Suprapubic skin (tissue), 4 donors: ENCODE measurements around the gene PTPRN2. TPM values are rescaled to one million over a fixed set of nuclear protein-coding genes. Genes with fewer than 3 reads are reported as not detected.

ENCODE experiments used
- DNase-seq, 2 donors: peaks; one replicate each; pipeline ENCODE4 v3.0.0-alpha.2; 2019; ENCODE audit warnings: low spot score in 2 of 2
- H3K27ac ChIP-seq: fragments of 200-600 bp; sonication (generic); one replicate; pipeline ENCODE4 v1.5.1; 2019
- H3K27me3 ChIP-seq: fragments of 200-600 bp; sonication (generic); one replicate; pipeline ENCODE4 v1.5.1; 2019
- H3K36me3 ChIP-seq: fragments of 200-600 bp; sonication (generic); one replicate; pipeline ENCODE4 v1.5.1; 2019
- H3K4me1 ChIP-seq: fragments of 200-600 bp; sonication (generic); one replicate; pipeline ENCODE4 v1.5.1; 2019
- H3K4me3 ChIP-seq: fragments of 200-600 bp; sonication (generic); one replicate; pipeline ENCODE4 v1.5.1; 2019; ENCODE audit warnings: mild to moderate bottlenecking
- H3K9me3 ChIP-seq: fragments of 200-600 bp; sonication (generic); one replicate; pipeline ENCODE4 v1.5.1; 2019
- EP300 ChIP-seq: sonication (generic); formaldehyde crosslinking; IDR thresholded peaks from one replicate; pipeline ENCODE4 v1.6.1; 2017; ENCODE audit warnings: antibody characterized with exemption
- POLR2A ChIP-seq, 2 donors: fragments of 450-650 bp; IDR thresholded peaks; one replicate each; pipeline ENCODE4 v1.6.1; 2017; ENCODE audit warnings: antibody characterized with exemption in 2 of 2, mild to moderate bottlenecking in 2 of 2, moderate library complexity in 2 of 2
- POLR2AphosphoS5 ChIP-seq, 3 donors: sonication (generic); formaldehyde crosslinking; IDR thresholded peaks; one replicate each; pipeline ENCODE4 v1.6.1; 2017; ENCODE audit warnings: antibody characterized with exemption in 3 of 3
- WGBS: methylation state at CpG from one replicate; pipeline ENCODE4 v1.1.5; 2018; 5-methylcytosine and 5-hydroxymethylcytosine counted together
- total RNA-seq, 4 donors: library from RNA; depleted of rRNA; stranded (reverse); fragments of >200 nt; gene quantifications; one replicate each; pipeline ENCODE4 v1.1.0, GENCODE V29; 2016
- TF ChIP-seq, protein P1 (sequence below), 2 donors: fragments of 200-600 bp in 1 of 2; fragments of 450-650 bp in 1 of 2; sonication (generic) in 1 of 2; IDR thresholded peaks; one replicate each; pipeline ENCODE4 v1.5.1; 2016 to 2019; ENCODE audit warnings: antibody characterized with exemption in 2 of 2, mild to moderate bottlenecking in 1 of 2, moderate library complexity in 1 of 2

The PTPRN2 gene
- total RNA-seq, 4 donors from 2014 or later: 0.23 to 1.8 (median 1.3) TPM

- Histone ChIP-seq H3K4me1 (no peaks in the 10 kb centered on the region), H3K27me3 (no peaks in the 10 kb centered on the region), H3K4me3 (no peak overlapping the region), H3K9me3 (no peaks in the 10 kb centered on the region), H3K36me3 (no peaks in the 10 kb centered on the region), H3K27ac (no peak overlapping the region)
- WGBS: 78% methylated on average over 14 of the region's 25 CpGs
- DNase-seq: no peak
- no peak for TF ChIP-seq EP300
- TF ChIP-seq, protein P1, sequence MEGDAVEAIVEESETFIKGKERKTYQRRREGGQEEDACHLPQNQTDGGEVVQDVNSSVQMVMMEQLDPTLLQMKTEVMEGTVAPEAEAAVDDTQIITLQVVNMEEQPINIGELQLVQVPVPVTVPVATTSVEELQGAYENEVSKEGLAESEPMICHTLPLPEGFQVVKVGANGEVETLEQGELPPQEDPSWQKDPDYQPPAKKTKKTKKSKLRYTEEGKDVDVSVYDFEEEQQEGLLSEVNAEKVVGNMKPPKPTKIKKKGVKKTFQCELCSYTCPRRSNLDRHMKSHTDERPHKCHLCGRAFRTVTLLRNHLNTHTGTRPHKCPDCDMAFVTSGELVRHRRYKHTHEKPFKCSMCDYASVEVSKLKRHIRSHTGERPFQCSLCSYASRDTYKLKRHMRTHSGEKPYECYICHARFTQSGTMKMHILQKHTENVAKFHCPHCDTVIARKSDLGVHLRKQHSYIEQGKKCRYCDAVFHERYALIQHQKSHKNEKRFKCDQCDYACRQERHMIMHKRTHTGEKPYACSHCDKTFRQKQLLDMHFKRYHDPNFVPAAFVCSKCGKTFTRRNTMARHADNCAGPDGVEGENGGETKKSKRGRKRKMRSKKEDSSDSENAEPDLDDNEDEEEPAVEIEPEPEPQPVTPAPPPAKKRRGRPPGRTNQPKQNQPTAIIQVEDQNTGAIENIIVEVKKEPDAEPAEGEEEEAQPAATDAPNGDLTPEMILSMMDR (IDR thresholded peaks at IDR 0.05): no peak
- no peak for TF ChIP-seq POLR2A (IDR thresholded peaks at IDR 0.05)
- TF ChIP-seq POLR2AphosphoS5 (IDR thresholded peaks at IDR 0.05): no peak
These were observed 634.6 kb downstream of the PTPRN2 start for GRCh38 chr7:157952841-157953645.

DNA sequence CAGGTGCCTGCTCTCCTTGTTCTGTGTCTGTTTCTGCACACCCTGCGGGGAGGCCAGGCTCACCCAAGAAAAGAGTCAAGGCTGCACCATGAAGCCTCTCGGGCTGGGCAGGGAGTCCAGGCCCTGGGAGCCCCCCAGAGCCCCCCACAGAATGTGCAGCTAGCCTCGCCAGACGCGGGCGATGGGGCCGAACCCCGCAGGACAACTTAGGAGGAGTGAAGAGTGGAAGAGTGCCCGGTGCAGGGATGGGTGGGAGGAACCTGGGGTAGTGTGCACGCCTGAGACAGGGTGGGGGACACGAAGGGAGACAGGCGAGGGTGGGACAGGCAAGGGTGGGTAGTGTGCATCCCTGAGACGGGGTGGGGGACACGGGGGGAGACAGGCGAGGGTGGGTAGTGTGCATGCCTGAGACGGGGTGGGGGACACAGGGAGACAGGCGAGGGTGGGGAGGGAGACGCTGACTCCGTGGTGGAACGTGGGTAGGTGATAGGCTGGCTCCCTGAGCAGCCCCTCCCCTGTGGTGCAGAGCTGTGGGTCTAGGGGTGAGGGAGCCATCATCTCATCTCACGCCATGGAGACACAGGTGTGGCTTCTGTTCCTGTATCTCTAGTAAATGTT, 635.5 kb downstream of the PTPRN2 start:
- Histone ChIP-seq H3K4me3 (no peak overlapping the region), H3K27me3 (no peaks in the 10 kb centered on the region), H3K36me3 (no peaks in the 10 kb centered on the region), H3K4me1 (no peaks in the 10 kb centered on the region), H3K27ac (no peak overlapping the region), H3K9me3 (peaks cover 3% of the 10 kb centered on the region)
- no peak for DNase-seq
- no peak for TF ChIP-seq POLR2AphosphoS5 (IDR thresholded peaks at IDR 0.05)
- TF ChIP-seq, protein P1 (IDR thresholded peaks at IDR 0.05): no peak
- TF ChIP-seq POLR2A (IDR thresholded peaks at IDR 0.05): no peak
- TF ChIP-seq EP300: no peak
- 85% methylated on average over 20 of the region's 21 CpGs for WGBS

- TF ChIP-seq POLR2AphosphoS5 (IDR thresholded peaks at IDR 0.05) (no peak), EP300 (no peak), POLR2A (IDR thresholded peaks at IDR 0.05) (no peak)
- TF ChIP-seq, protein P1 (IDR thresholded peaks at IDR 0.05): no peak
- Histone ChIP-seq H3K4me1 (no peaks in the 10 kb centered on the region), H3K36me3 (no peaks in the 10 kb centered on the region), H3K9me3 (peaks cover 10% of the 10 kb centered on the region), H3K27ac (no peak overlapping the region), H3K27me3 (no peaks in the 10 kb centered on the region), H3K4me3 (no peak overlapping the region)
- WGBS: 89% methylated on average over 22 of the region's 26 CpGs
- DNase-seq: no peak
These were observed 636.1 kb downstream of the PTPRN2 start for GRCh38 chr7:157951300-157952049.

DNA sequence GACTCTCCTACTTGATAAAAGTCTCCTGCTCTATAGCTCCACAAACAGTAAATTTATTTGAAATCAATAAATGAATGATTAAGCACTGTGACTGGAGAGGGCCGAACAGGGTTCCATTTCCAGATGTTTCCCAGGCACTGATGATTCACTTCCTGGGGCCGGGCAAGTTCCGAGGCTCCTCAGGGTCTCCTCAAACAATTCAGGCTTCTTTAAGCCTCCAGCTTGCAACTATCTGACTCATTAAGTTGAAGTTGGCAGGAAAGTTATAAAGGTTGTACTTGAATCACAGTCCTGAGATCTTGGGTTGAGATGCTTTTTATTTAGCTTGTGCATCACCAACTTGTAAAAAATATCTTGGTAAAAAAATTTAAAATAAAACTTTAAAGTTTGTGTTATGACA, 637.9 kb downstream of the PTPRN2 start:
- H3K27ac ChIP-seq: no peak overlapping the region
- no peaks in the 10 kb centered on the region for H3K36me3 ChIP-seq
- no peak for DNase-seq
- peaks cover 12% of the 10 kb centered on the region for H3K9me3 ChIP-seq
- WGBS: 41% methylated on average over 3 of the region's 3 CpGs
- H3K4me1 ChIP-seq: no peaks in the 10 kb centered on the region
- H3K27me3 ChIP-seq: no peaks in the 10 kb centered on the region
- H3K4me3 ChIP-seq: no peak overlapping the region
- TF ChIP-seq POLR2A (IDR thresholded peaks at IDR 0.05) (no peak), EP300 (no peak), POLR2AphosphoS5 (IDR thresholded peaks at IDR 0.05) (no peak)
- TF ChIP-seq, protein P1 (IDR thresholded peaks at IDR 0.05): no peak

DNA sequence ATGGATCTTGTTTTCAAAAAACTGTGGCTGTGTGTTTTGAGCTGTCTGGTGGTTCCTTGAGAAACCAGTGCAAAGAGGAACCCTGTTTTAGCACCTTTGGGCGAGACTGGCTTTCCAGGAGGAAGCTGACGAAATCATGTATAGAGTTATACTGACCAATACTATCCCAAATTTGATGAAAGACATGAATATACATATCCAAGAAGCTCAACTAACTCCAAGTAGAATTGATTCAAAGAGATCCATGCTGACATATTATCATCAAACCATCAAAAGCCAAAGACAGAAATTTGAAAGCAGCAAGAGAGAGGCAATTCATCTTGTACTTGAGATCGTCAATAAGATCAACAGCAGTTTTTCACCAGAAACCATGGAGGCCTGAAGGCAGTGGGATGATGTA, 640.1 kb downstream of the PTPRN2 start:
- no peaks in the 10 kb centered on the region for H3K4me1 ChIP-seq
- H3K4me3 ChIP-seq: no peak overlapping the region
- TF ChIP-seq, protein P1 (IDR thresholded peaks at IDR 0.05): no peak
- TF ChIP-seq POLR2A (IDR thresholded peaks at IDR 0.05) (no peak), EP300 (no peak), POLR2AphosphoS5 (IDR thresholded peaks at IDR 0.05) (no peak)
- 93% methylated on average over 3 of the region's 3 CpGs for WGBS
- no peaks in the 10 kb centered on the region for H3K36me3 ChIP-seq
- H3K27ac ChIP-seq: no peak overlapping the region
- no peak for DNase-seq
- peaks cover 12% of the 10 kb centered on the region for H3K9me3 ChIP-seq
- no peaks in the 10 kb centered on the region for H3K27me3 ChIP-seq
